Gastrocnemius medialis (tissue), 4 donors: Measurements from ENCODE around the gene TIMM29. TPM values are rescaled to one million over a fixed set of nuclear protein-coding genes. Genes with fewer than 3 reads are reported as not detected.

ENCODE experiments used
- ATAC-seq, 2 donors: fragments of 150-250 bp; one replicate each; pipeline ENCODE4 v1.9.1; 2016
- DNase-seq, 2 donors: peaks; one replicate each; pipeline ENCODE4 v3.0.0-alpha.2; 2019
- H3K27ac ChIP-seq, 4 donors: fragments of 200-600 bp; sonication (generic); 1 replicate in 1 of 4; 2 replicates in 3 of 4; pipeline ENCODE4 v1.5.1; 2016 to 2018; ENCODE audit warnings: mild to moderate bottlenecking in 2 of 4, moderate library complexity in 1 of 4
- H3K27me3 ChIP-seq, 3 donors: fragments of 200-600 bp; sonication (generic) in 2 of 3; 1 replicate in 1 of 3; 2 replicates in 2 of 3; pipeline versions ENCODE4 v1.5.1 to v1.6.0; 2016 to 2019; ENCODE audit warnings: mild to moderate bottlenecking in 1 of 3, moderate library complexity in 1 of 3
- H3K36me3 ChIP-seq, 2 donors: fragments of 200-600 bp; sonication (generic) in 1 of 2; one replicate each; pipeline ENCODE4 v1.5.1; 2017 to 2018
- H3K4me1 ChIP-seq, 2 donors: fragments of 200-600 bp; sonication (generic) in 1 of 2; one replicate each; pipeline ENCODE4 v1.5.1; 2016 to 2017; ENCODE audit warnings: mild to moderate bottlenecking in 2 of 2
- H3K4me3 ChIP-seq, 4 donors: fragments of 200-600 bp; sonication (generic) in 3 of 4; 1 replicate in 1 of 4; 2 replicates in 3 of 4; pipeline ENCODE4 v1.5.1; 2016 to 2019; ENCODE audit warnings: mild to moderate bottlenecking in 2 of 4
- H3K9me3 ChIP-seq, 3 donors: fragments of 200-600 bp; sonication (generic) in 2 of 3; 1 replicate in 1 of 3; 2 replicates in 2 of 3; pipeline ENCODE4 v1.5.1; 2016 to 2019
- POLR2A ChIP-seq, 2 donors: fragments of 450-650 bp; IDR thresholded peaks; one replicate each; pipeline ENCODE4 v1.6.1; 2017; ENCODE audit warnings: antibody characterized with exemption in 2 of 2, mild to moderate bottlenecking in 2 of 2, moderate library complexity in 2 of 2
- in situ Hi-C, 4 donors: fragments of 200-750 bp; cut with MboI; loops; one replicate each; pipeline versions ENCODE4 v1.15.0 to v1.8.0; 2017; ENCODE audit warnings: low sequenced_read_pairs in 4 of 4
- intact Hi-C: fragments of 100-400 bp; cut with DNase I; formaldehyde crosslinking; loops from one replicate; pipeline ENCODE4 v1.15.1; 2023; ENCODE audit warnings: low total_unique reads
- total RNA-seq, 4 donors: library from RNA; depleted of rRNA; stranded (reverse); fragments of >200 nt; gene quantifications; one replicate each; pipeline versions ENCODE4 v1.1.0 to v1.2.3, GENCODE V29; 2016
- TF ChIP-seq, protein P1 (sequence below), 5 experiments: fragments of 450-650 bp in 3 of 5; fragments of 200-600 bp in 2 of 5; sonication (generic) in 2 of 5; IDR thresholded peaks in 4 of 5; conservative IDR thresholded peaks in 1 of 5; 1 replicate in 4 of 5; 2 replicates in 1 of 5; pipeline ENCODE4 v1.5.1; 2016 to 2019; ENCODE audit warnings: antibody characterized with exemption in 5 of 5, mild to moderate bottlenecking in 3 of 5, moderate library complexity in 3 of 5

Gene TIMM29
- total RNA-seq, 4 donors from 2014 or later = 28.7 to 54.5 (median 34.8) TPM

DNA sequence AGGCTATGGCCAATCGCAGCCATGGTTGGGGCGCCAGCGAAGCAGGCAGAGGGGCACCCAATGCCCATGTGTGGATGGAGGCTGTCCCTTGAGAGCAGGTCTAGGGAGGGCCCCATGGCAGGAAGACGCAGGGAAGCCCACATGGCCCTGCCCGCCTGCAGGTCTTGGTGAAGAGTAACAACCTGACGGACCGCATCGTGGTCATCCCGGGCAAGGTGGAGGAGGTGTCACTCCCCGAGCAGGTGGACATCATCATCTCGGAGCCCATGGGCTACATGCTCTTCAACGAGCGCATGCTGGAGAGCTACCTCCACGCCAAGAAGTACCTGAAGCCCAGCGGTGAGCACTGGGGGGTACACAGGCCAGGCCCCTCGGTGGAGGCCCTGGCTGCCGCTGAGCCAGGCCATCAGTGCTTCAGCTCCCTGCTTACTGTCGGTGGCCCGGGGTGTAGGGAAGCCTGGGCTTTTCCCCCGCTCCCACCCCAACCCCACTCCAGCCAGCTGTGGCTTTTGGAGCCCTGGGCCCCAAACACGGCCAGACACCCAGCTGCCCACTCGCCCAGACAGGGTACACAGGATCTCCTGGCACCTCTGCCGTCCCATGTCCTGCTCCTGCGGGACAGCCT is 14.8 kb upstream of the TIMM29 start:
- Histone ChIP-seq H3K27me3 (no peaks in the 10 kb centered on the region), H3K36me3 (peaks cover 0 to 42% of the 10 kb centered on the region in 2 donors), H3K9me3 (no peaks in the 10 kb centered on the region), H3K4me3 (no peak overlapping the region), H3K27ac (peak overlapping the region in 2 of 4 donors; percentile 53 to 90), H3K4me1 (peaks cover 21 to 22% of the 10 kb centered on the region in 2 donors)
- intact Hi-C loops (loop anchor here (5.0 kb wide), 1 partner anchor 42 kb away; the partner anchor contains the start of gene CARM1), in situ Hi-C loops (no loop called here)
- TF ChIP-seq POLR2A (IDR thresholded peaks at IDR 0.05) = no peak
- TF ChIP-seq, protein P1, sequence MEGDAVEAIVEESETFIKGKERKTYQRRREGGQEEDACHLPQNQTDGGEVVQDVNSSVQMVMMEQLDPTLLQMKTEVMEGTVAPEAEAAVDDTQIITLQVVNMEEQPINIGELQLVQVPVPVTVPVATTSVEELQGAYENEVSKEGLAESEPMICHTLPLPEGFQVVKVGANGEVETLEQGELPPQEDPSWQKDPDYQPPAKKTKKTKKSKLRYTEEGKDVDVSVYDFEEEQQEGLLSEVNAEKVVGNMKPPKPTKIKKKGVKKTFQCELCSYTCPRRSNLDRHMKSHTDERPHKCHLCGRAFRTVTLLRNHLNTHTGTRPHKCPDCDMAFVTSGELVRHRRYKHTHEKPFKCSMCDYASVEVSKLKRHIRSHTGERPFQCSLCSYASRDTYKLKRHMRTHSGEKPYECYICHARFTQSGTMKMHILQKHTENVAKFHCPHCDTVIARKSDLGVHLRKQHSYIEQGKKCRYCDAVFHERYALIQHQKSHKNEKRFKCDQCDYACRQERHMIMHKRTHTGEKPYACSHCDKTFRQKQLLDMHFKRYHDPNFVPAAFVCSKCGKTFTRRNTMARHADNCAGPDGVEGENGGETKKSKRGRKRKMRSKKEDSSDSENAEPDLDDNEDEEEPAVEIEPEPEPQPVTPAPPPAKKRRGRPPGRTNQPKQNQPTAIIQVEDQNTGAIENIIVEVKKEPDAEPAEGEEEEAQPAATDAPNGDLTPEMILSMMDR (IDR thresholded peaks at IDR 0.05 in 4 of 5, conservative IDR thresholded peaks at IDR 0.05 in 1 of 5) = no peak
- DNase-seq (no peak), ATAC-seq (no peak)

DNA sequence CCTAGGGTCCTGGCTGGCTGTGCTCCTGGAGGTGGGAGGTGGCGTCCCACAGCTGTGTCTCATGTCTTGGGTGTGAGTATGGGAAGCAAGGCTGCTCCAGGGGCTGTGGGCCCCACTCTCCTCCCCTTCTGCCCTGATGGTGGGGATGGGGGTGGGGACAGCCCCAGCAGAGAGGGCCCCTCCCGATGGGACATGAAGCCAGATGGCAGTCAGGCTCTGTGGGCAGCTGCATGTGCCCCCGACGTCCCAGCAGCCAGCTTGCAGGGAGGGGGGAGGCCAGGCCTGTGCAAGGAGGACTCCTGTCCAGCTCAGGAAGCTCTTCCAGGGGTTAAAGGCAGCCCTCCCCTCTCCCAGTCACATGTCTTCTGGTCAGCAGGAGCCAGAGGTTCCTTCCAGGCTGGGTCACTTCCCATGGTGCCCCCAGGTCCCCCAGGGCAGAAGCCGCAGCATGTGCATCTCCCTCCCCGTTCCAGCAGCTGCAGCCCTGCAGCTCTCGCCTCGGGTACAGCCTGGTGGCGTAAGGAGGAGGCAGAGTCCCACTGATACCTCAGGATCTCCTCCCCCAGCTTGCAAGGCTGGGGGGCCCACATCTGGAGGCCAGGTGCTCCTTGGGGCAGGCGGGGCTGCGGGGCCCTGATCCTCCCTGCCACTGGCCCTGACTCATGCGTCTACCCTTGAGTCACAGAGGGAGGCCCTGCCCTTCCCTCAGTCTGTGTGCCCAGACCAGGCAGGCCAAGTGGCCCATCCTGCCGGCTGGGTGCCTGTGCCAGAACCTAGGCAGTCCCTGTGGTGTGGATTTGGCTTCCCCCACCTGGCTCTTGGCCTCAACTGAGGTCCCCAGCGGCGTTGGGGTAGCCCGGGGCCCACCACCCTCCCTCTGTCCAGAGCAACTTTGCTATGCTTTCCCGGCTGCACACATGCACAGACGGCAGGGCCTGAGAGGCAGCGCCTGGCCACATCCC is 13.2 kb upstream of the TIMM29 start:
- peak; percentile 27 to 45 for ATAC-seq
- Histone ChIP-seq H3K27ac (peak overlapping the region; percentile 19 to 90 (median 43)), H3K36me3 (peaks cover 0 to 35% of the 10 kb centered on the region in 2 donors), H3K4me3 (no peak overlapping the region), H3K27me3 (no peaks in the 10 kb centered on the region), H3K4me1 (peaks cover 21 to 27% of the 10 kb centered on the region in 2 donors), H3K9me3 (no peaks in the 10 kb centered on the region)
- in situ Hi-C loops = no loop called here
- TF ChIP-seq, protein P1 (IDR thresholded peaks at IDR 0.05 in 4 of 5, conservative IDR thresholded peaks at IDR 0.05 in 1 of 5) = no peak
- TF ChIP-seq POLR2A (IDR thresholded peaks at IDR 0.05) = no peak
- intact Hi-C loops = no loop called here
- peak in 1 of 2 donors; percentile 72 for DNase-seq

DNA sequence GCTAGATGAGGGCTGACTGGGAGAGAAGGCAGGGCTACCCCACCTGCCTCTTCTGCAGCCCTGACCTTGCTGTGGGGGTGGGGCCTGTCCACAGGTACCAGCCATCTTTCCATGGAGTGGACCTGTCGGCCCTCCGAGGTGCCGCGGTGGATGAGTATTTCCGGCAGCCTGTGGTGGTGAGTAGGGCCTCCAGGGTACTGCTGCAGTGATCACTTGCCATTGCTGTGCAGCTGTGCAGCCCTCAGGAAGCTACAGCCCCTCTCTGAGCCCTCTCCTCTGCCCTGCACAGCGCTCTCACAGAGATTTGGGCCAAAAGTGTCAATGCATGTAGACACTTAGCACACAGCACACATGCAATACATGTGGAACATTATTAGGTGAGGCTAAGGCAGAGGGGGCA is 12.0 kb upstream of the TIMM29 start:
- in situ Hi-C loops (no loop called here), intact Hi-C loops (no loop called here)
- ATAC-seq = no peak
- H3K36me3 ChIP-seq = peaks cover 0 to 46% of the 10 kb centered on the region in 2 donors
- H3K4me1 ChIP-seq = peaks cover 20 to 24% of the 10 kb centered on the region in 2 donors
- H3K4me3 ChIP-seq = no peak overlapping the region
- no peak for DNase-seq
- H3K27me3 ChIP-seq = no peaks in the 10 kb centered on the region
- H3K9me3 ChIP-seq = no peaks in the 10 kb centered on the region
- no peak for TF ChIP-seq POLR2A (IDR thresholded peaks at IDR 0.05)
- TF ChIP-seq, protein P1 (IDR thresholded peaks at IDR 0.05 in 4 of 5, conservative IDR thresholded peaks at IDR 0.05 in 1 of 5) = no peak
- H3K27ac ChIP-seq = peak overlapping the region in 1 of 4 donors; percentile 90

DNA sequence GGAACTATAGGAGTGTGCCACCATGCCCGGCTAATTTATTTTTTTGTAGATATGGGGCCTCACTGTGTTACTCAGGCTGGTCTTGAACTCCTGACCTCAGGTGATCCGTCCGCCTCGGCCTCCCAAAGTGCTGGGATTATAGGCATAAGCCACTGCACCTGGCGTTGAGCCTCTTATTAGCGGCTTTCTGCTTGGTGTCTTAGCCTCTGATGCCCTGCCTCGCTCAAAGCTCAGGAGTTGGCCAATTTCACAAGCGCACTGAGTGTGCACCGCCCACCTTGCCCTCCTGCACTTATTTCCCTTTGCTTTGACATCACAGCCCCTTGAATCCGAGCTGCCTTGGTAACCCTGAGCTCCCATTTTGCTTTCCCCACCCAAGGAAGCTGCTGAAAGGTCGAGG is 10.3 kb upstream of the TIMM29 start:
- intact Hi-C loops (no loop called here), in situ Hi-C loops (no loop called here)
- no peak for DNase-seq
- Histone ChIP-seq H3K27me3 (no peaks in the 10 kb centered on the region), H3K4me1 (peaks cover 21 to 26% of the 10 kb centered on the region in 2 donors), H3K4me3 (no peak overlapping the region), H3K36me3 (peaks cover 0 to 58% of the 10 kb centered on the region in 2 donors), H3K27ac (peak overlapping the region; percentile 19 to 84 (median 68)), H3K9me3 (no peaks in the 10 kb centered on the region)
- ATAC-seq = no peak
- TF ChIP-seq, protein P1 (IDR thresholded peaks at IDR 0.05 in 4 of 5, conservative IDR thresholded peaks at IDR 0.05 in 1 of 5) = no peak
- no peak for TF ChIP-seq POLR2A (IDR thresholded peaks at IDR 0.05)
